GM21390 (cell line): ENCODE measurements around the gene RERE.

Source experiments
- ATAC-seq: cut with Tn5 transposase; IDR thresholded peaks from one replicate; pipeline ENCODE4 v1.9.1; 2021; ENCODE audit not compliant: unreplicated experiment

RERE gene

DNA sequence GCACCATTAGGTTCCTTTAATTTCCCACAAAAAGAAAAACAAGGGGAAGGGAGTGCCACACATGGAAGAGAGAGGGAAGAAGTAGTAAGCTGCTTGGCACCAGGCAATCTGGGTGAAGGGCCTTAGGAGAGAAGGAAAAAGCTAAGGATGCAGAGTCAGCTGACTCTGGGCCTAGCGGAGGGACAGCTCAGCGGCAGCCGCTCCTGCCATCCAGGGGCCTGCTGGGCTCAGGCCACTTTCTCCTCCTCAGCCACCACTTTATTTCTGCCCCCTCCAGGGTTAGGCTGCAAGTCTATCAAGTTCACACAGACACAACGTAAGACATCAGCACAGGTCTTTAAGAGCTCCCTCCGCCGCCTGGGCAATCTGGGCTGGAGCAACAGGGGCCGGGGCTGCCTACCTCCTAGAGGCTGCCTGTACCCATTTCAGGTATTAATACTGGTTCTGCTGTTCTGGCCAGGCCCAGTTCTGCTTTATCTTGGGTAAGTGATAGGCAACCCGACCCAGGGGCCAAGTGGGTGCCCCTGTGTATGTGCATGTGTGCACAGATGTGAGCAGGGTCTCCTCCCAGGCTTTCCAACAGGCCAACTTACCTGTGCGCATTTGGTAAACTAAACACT is 446.0 kb downstream of the RERE start:
- no peak for ATAC-seq

DNA sequence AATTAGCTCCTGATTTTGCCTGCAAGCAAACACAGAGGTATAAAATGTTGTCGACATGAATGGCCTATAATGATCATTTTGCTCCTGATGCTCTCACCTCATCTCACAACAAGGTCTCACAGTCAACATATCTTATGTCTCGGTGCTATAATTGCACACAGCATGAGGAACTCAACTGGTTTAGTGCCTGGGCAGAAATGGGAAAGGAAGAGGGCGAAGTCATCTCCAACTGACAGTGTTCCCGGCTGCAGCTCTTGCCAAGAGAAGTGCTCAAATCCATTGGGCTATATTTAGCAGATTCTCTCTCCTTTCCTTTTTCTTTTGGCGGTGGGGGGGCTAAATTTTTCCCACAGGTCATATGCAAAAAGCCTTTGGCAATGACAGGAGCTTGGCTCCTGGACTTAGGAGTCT is 446.5 kb downstream of the RERE start:
- no peak for ATAC-seq

DNA sequence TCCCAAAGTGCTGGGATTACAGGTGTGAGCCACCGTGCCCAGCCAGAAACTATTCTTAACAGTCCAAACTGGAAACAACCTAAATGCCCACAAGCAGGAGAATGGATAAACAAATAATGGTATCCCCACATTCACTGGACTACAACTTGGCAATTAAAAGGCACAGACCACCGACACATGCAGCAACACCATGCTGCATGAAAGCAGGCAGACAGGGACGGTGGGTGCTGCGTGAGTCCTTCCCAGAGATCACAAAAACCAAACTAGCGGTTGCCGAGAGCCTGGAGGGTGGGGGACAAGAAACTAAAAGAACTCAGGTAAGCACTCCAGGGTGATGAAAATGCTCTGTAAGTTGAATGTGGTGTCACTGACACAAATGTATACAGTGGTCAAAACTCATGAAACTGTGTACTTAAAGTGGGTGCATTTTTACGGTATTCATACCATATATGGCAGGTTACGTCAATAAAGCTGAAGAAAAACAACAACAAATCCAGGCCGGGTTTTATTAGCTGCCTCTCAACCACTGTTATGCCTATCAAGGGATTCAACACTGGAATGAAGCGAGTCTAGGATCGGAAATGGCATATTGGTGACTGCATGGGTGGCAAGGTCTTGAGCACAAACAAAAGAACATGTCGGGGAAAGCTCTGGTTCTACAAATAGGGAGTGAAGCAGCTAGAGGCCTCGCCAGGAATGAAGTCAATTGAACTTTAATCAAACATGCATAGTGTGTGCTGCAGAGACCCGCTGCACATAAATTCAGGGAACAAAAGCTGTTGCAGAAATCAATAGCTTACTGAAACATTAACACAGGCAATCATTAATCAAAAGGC is 447.2 kb downstream of the RERE start:
- no peak for ATAC-seq

DNA sequence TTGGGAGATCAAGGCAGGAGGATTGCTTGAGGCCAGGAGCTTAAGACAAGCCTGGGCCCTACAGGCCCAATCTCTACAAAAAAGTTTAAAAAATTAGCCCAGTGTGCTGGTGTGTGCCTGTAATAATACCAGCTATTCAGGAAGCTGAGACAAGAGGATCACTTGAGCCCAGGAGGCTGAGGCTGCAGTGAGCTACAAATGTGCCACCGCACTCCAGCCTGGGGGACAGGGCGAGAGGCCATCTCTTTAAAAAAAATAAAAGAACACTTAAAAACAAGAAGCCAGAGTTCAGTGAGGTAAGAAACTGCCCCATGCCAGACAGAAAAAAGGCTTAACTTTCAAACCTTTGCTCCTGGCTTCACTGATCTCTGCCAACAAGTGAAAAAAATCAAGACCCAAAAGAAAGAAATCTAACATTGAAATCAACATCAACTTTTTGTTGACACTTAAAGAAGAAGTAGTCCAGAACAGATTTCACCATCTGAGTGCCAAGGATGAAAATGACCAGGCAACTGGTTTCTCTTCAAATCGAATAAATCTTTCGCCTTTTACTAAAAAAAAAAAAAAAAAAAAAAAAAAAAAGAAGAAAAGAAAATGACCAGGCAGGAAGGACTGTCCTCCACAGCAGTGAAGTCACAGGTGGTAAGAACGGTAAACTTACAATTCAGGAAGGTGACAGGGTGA is 448.3 kb downstream of the RERE start:
- no peak for ATAC-seq

DNA sequence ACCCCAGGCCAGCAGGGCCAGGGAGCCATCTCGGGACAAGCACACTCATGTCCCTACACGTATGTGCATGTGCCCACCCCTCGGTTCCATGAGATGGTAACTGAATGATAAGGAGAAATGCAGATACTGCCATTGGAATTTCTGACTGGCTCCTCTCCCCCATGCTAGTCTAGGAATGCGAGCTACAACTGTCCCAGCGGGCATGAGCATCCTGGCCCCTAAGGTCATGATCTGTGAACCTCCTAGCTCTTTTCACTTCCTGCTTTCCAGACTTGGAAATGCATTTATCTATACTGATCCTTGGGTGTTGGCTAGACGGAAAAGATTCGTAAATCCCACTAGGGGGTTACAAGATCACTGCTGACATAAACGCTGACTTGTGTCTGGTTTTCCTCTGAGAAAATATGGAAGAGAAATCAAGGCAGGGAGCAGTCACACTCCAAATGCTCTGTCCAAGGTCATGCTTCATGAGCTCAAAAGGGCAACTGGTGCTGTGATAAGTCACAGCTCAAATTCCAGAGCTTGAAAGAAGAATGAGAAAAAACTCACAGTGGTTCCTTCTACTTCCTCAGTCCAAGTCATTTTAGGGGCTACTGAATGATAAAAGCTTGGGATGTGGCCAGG is 449.8 kb downstream of the RERE start:
- no peak for ATAC-seq

DNA sequence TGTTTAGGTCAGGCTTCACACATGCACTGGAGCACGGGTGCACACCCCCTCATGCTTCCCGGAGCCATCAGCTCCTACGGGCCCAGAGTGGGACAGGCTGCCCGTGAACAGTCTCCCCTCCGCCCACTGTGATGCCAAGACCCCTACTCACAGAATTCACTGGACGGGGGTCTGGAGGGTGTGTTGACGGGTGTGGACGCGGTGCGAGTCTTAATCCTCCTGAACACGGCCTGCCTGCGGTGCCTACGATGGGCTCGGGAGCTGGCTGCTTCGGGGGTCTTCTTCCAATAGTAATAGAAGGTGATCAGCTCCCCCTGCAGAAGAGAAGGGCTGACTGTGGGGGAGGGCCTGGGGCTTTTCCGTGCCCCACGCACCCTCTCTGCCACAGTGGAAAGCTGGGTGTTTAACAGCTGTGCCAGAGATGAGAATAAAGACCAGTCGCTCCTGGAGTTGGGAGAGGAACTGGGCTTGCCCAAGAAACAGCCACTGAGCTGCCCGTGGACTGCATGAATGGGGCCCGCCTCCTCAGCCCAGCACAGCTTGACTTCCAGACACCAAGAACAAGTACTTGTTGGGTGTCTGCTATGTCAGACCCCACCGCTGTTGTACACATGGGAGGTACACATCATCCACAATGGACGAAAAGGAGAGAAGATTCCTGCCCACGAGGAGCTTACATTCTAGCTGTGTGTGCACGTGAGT is 451.6 kb downstream of the RERE start:
- ATAC-seq = no peak

DNA sequence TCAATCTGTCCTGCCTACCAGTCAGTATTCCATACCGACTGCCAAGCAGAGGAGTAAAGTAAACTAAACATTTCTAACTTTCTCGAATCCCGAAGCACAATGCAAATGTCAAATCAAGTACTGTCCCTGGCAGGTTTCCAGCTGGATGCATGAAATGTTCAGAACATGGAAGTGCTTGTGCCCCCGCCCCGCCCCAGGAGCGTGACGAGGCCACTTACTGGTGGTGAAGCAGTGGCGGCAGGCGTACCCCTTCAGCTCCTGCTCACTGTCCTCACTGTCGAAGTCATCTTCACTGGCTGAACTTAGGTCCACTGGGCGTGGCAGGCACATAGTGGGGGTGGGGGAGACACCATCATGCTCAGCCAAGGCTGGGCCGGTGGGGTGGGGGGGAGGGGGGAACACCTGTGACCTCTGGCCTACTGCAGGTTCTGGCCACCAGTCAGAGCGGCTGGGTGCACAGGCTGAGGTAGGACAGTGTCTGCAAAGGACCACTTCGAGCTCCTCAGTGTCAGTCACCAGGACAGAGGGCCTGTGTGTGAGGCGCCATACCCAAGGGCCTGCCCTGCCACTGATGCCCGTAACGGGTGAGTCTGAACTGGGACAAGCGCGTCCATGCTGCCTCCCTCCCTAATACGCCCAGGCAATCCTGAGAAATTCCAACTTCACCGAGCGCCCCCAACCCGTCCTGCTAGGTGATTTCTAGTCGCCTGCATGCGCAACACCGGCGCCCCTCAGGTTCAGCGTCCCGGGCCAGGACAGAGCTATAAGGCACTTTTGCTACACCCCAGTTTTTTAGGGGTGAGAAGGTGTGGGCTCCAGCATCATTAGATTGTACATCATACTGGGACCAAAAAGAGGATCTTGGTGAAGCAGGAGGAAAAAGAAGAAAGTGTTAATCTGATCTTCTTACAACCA is 452.7 kb downstream of the RERE start:
- ATAC-seq = no peak

DNA sequence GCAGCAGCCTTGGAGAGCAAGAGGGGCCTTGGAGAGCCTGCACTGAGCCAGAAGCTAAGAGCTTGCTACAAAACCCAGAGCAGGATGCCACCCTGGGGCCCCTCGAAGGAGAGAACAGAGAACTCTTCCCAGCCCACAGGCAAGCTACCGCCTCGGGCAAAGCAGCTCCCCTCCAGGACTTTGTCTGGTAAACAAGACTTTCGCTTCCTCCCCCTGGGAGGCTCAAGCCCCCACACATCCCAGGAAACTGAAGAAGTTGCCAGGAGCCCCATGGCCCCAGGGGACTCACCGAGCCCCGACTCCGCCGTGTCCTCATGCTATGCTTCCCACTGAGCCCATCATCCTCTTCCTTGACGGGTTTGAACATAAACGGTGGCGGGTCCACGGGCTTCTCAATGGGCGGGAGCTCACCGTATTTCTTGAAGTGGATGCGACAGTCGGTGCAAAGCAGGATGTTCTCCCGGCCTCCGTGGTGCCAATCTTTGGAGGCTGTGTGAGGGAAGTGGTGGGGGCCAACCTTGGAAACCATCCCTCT is 453.6 kb downstream of the RERE start:
- no peak for ATAC-seq

DNA sequence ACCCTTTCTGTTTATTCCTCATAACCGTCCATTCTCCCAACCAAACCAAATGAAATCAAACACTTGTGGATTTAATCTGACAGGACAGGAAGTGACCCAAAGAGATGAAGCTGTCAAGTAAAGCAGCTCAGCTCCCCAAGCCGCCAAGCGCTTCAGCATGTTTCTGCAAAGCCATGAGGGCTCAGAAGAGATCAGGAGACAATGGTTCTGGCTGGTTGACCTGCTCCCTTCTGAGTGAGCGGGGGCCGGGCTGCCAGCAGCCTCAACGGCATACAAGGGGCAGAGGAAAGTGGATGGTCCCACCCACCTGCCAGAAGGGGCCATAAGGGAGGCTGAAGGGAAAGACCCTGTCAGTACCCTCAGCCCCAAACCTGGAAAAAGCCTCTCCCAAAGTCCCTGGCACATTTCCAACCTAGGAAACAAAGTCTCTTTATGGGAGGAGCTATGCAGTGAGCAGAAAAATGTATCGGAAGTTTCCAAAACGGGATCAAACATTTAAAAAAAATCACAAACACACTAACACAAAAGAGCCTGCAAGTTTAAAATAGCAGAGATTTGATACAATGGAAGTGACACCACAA is 454.2 kb downstream of the RERE start:
- no peak for ATAC-seq

DNA sequence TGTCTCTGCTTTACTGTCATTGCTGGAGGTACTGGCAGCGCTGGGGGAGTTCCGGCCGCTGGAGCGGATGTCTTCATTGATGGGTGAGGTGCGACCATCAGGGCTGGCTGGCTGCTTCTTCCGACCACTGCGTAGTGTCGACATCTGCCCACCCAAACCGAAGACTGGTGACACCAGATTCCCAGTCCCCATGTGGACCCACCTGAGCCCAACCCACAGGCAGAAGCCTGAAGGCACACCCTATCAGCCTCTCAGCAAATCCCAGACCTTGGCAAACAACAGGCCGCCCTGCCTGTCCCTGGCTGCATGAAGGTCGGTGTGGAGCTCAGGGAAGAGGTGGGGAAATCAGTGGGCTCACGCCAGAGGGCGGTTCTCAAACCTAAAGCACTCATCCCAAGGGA is 454.7 kb downstream of the RERE start:
- ATAC-seq = no peak

DNA sequence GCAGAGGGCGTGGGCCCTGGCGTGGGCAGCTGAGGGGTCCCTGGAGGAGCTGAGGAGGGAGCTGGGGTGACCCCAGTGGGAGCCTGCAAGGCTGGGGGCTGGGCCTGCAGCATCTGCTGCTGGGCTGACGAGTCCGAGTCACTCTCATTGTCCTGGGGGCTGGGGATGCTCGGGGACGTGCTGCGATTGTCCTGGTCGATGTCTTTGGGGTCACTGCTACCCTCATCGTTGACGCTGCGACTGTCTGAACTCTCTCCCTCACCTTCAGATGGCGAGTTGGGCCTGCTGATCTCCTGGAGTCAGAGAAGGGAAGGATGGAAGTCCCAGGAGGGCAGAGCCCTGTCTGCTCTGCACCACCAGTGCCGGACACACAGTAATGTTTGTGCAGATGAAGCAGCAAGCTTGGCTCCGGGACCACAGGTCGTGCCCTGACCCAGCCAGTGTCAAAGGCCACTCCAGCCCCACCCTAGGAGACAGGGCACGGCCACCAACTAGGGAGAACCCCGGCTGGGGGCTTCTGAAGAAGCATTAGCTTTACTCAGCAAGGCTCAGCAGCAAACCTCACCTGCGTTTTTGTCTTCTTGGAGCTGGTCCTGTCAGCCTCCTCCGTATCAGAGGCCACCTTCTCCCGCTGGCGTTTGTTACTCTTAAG is 456.1 kb downstream of the RERE start:
- ATAC-seq = no peak

DNA sequence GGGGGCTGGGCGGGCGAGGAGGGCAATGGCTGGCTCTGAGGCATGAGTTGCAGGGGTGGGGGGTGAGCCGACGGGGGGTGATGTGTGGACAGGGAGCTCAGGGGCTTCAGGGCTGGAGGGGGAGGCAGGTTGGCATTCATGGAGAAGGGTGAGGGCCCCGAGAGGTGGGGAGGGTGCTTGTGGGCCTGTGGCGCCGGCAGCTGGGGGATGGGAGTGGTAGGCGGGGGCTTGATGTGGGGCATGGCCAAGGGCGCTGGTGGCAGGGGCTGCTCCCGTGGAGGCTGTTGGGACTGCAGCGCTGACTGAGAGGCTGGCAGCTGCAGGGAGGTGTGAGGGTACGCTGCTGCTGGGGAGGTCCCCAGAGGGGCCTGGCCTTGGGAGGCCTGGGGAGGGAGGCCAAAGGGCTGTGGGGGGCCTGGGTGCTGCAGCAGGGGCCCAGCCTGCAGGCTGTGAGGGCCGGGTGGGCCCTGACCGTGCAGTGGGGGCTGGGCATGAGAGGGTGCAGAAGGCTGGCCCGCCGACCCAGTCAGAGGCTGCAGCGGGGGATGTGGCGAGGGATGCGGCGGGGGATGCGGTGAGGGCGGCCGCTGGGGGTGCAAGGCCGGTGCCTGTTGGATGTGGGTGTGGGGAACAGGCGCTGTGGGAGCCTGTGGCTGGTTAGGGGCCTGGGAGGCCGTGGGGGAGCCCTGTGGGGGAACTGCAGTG is 456.8 kb downstream of the RERE start:
- ATAC-seq = no peak

DNA sequence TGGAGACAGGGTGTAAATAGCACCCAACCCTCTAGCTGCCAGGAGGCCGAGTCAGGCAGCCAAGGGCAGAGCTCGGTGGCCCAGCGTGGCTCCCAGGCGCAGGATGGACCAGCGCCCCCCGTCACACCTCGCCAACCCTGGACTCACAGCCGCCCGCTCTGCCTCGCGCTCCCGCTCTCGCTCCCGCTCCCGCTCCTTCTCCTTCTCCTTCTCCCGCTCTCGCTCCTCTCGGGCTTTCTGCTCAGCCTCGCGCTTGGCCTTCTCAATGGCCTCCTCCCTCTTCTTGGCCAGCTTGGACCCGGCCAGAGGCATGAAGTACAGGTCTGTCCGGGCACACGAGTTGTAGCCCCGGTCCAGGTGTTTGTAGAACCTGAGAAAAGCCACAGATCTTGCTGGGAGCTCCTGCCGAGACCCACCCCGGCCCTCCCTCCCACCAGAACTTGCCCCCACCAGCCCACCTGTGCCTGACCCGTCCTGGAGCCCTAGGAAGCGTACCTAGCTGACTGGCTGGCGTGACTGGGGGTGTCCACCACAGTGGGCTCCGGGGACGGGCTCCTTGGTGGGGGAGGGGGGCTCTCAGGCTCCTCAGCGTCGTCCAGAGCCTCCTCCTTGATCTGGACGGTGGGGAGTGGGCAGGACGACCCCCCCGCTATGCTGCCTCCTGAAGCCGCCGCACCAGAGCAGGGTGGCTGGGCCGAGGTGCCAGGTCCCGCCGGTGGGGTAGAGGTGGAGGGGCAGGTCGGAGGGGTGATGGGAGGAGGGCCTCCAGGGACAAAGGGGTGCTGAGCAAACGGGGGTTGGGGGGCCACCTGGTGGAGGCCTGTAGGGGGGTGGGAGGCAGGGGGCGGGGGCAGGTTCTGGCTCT is 457.6 kb downstream of the RERE start:
- no peak for ATAC-seq

DNA sequence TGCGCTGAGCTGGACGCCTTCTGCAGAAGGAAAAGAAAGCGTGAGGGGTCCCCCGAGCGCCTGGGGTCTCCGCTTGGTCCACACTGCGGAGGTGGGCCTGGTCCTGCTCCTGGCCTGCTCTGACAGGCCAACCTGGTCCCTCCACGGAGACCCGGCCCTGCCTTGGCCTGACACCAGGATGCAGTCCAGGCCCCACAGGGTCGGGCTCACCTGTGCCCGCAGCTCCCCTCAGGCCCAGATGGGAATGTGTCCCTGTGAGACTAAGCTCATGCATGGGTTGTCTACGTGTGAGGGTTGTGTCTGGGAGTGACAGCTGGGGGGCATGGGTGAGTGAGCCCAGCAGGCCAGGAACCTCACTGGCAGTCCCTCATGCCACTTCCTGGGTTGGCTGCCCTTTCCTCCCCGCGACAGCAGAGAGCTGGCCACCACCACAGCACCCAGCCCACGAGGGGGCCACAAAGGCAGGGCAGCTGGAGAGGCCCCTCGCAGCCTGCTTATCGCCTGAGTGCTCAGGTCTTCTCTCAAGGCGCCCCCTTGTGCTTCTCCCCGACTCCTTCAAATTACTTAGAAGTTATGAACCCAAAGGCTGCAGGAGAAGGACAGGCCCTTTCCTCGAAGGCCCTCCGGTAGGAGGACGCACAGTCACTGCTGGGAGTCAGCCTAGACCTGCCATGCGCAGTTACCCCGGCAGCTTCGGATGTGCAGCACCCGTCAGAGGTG is 458.4 kb downstream of the RERE start:
- ATAC-seq = no peak

DNA sequence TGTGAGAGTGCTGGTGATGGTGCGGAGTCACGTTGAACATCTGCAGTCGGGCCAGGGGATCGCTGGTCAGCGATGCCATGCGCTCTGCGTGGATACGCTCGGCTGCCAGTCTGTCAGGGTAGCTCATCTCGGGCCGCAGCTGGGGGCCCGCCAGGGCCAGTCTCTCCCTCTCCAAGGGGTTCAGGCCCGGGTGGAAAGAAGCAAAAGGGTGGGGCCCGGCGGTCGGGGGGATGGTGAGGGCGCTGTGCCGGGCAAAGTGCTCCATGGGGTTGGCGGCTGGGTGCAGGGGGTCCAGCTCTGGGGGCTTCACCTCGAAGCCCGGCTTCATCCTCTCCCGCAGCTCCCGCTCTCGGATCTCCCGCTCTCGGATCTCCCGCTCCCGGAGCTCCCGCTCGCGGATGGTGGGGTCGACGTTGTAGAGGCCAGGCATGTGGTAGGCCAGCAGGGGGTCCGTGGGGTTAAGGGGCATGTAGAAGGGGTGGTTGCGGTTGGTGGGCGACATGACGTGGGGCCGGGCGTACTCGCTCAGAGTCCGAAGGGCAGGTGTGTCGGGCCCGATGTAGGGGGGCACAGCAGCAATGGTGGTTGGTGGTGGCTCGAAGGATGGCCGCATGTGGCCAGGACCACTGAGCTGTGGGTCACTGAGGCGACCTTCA is 459.1 kb downstream of the RERE start:
- no peak for ATAC-seq
